IPS DF 6.9 (cell line): ENCODE measurements around the gene TNF.

Experiments used
- DNase-seq: peaks from one replicate; pipeline ENCODE4 v3.0.0-alpha.2; 2013; ENCODE audit warnings: low read depth, low spot score
- H3K27ac ChIP-seq: one replicate; pipeline ENCODE4 v1.5.1; 2013; ENCODE audit warnings: low read length, control low read depth
- H3K27me3 ChIP-seq: 2 replicates; pipeline ENCODE4 v1.6.1; 2013; ENCODE audit warnings: mild to moderate bottlenecking, low read length; ENCODE audit not compliant: control insufficient read depth, insufficient read depth
- H3K36me3 ChIP-seq: 2 replicates; pipeline ENCODE4 v1.6.1; 2013; ENCODE audit warnings: low read length; ENCODE audit not compliant: control insufficient read depth, insufficient read depth
- H3K4me1 ChIP-seq: 2 replicates; pipeline ENCODE4 v1.6.1; 2013; ENCODE audit warnings: low read length; ENCODE audit not compliant: control insufficient read depth, insufficient read depth
- H3K4me3 ChIP-seq: 2 replicates; pipeline ENCODE4 v1.5.1; 2013; ENCODE audit warnings: mild to moderate bottlenecking, low read length
- H3K9me3 ChIP-seq: 2 replicates; pipeline ENCODE4 v1.6.1; 2013; ENCODE audit warnings: low read length, inconsistent platforms; ENCODE audit not compliant: control insufficient read depth, insufficient read depth
- WGBS: extraction: QIAGEN DNeasy Blood & Tissue Kit; methylation state at CpG from one replicate; pipeline ENCODE4 v1.1.7; 2013; ENCODE audit warnings: mixed read lengths, missing lambda C conversion rate; ENCODE audit not compliant: insufficient read length, insufficient coverage; 5-methylcytosine and 5-hydroxymethylcytosine counted together

Gene TNF

DNA sequence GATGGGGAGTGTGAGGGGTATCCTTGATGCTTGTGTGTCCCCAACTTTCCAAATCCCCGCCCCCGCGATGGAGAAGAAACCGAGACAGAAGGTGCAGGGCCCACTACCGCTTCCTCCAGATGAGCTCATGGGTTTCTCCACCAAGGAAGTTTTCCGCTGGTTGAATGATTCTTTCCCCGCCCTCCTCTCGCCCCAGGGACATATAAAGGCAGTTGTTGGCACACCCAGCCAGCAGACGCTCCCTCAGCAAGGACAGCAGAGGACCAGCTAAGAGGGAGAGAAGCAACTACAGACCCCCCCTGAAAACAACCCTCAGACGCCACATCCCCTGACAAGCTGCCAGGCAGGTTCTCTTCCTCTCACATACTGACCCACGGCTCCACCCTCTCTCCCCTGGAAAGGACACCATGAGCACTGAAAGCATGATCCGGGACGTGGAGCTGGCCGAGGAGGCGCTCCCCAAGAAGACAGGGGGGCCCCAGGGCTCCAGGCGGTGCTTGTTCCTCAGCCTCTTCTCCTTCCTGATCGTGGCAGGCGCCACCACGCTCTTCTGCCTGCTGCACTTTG, at the start of gene TNF:
TSS of gene TNF (plus strand) at position 231 of the 567 bp plus-strand sequence. CDS start at position 408, 177 bp downstream.
- WGBS: no CpG with 5 or more reads among the region's 19 CpGs

DNA sequence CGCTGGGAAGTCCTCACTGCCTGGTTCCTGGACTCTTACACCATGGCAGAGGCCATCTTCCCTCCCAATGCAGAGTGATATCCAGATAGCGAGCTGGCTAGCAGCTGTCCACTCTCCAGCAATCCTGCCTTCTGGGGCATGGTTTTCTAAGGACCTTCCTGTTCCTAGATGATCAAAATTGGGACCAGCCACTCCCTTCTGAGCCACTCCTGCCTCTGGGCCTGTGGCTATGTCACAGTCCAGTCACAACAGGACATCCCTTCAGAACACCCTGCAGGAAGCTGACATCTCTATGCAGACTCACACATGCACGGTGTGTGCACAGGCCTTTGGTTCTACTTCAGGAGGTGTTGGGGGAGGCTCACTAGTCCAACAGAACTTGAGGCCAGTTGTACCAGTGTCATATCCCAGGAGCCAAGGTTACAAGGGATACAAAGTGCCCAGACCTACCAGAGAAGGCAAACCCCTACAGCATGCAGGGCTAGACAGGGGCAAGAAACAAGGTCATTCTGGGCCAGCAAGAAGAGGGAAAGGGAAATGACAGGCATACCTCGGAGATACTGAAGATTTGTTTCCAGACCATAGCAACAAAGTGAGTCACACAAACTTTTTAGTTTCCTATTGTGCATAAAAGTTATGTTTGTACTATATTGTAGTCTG, 49.3 kb upstream of the TNF start:
- no peaks in the 10 kb centered on the region for H3K9me3 ChIP-seq
- H3K36me3 ChIP-seq: peaks cover 16% of the 10 kb centered on the region
- WGBS: no CpG with 5 or more reads among the region's 4 CpGs
- no peak for DNase-seq
- no peaks in the 10 kb centered on the region for H3K27me3 ChIP-seq
- no peak overlapping the region for H3K27ac ChIP-seq
- H3K4me3 ChIP-seq: no peak overlapping the region
- H3K4me1 ChIP-seq: no peaks in the 10 kb centered on the region

More for the DNA sequence above, at the start of gene TNF:
- no peaks in the 10 kb centered on the region for H3K27me3 ChIP-seq
- H3K4me1 ChIP-seq: no peaks in the 10 kb centered on the region; the same call in 1 of the 2 replicates
- no peaks in the 10 kb centered on the region for H3K9me3 ChIP-seq
- H3K27ac ChIP-seq: no peak within 1 kb of the TSS
- DNase-seq: no peak
- H3K36me3 ChIP-seq: no peaks in the 10 kb centered on the region
- H3K4me3 ChIP-seq: no peak within 1 kb of the TSS

- Histone ChIP-seq H3K27ac (no peak overlapping the region), H3K9me3 (no peaks in the 10 kb centered on the region), H3K27me3 (no peaks in the 10 kb centered on the region), H3K4me3 (no peak overlapping the region), H3K36me3 (peaks cover 32% of the 10 kb centered on the region), H3K4me1 (no peaks in the 10 kb centered on the region)
- WGBS: no CpG with 5 or more reads among the region's 4 CpGs
- no peak for DNase-seq
These were observed 47.0 kb upstream of the TNF start for GRCh38 chr6:31528307-31528777.

- no peak for DNase-seq
- Histone ChIP-seq H3K27ac (no peak within 1 kb of the TSS), H3K36me3 (peaks cover 37% of the 10 kb centered on the region), H3K4me3 (no peak within 1 kb of the TSS), H3K9me3 (no peaks in the 10 kb centered on the region), H3K4me1 (no peaks in the 10 kb centered on the region), H3K27me3 (no peaks in the 10 kb centered on the region)
- WGBS: no CpG with 5 or more reads among the region's 7 CpGs
These were observed 46.5 kb upstream of the TNF start, which contains the start of gene MCCD1 for GRCh38 chr6:31528821-31529328. Gene MCCD1, plus strand, starts transcription at chr6:31528962. Its CDS starts 53 bp downstream, at chr6:31529015.

DNA sequence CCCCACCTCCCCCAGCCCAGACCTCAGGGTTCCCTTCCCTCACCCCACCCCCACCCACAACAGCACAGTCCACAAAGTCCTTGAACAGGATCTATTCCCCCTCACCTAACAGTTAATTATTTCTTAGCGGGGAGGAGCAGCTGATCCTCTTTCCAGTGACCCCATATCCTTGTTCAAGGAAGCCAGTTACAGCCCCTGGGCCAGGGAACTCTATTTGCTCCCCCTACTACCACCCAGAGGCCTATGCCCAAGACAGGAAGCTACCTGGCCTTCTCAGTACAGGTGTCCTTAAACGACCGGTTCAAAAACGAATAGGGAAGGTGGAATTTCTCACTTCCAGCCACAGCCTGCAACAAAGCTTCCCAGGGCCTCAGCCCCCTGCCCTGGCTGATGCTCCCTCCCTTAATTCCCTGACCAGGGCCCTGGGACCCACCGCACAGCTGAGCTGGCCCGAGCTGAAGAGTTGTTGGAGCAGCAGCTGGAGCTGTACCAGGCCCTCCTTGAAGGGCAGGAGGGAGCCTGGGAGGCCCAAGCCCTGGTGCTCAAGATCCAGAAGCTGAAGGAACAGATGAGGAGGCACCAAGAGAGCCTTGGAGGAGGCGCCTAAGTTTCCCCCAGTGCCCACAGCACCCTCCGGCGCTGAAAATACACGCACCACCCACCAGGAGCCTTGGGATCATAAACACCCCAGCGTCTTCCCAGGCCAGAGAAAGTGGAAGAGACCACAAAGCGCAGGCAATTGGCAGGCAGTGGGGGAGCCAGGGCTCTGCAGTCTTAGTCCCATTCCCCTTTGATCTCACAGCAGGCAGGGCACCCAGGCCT, 45.8 kb upstream of the TNF start:
- DNase-seq: no peak
- H3K4me3 ChIP-seq: no peak overlapping the region
- no CpG with 5 or more reads among the region's 12 CpGs for WGBS
- H3K27me3 ChIP-seq: no peaks in the 10 kb centered on the region
- peaks cover 43% of the 10 kb centered on the region for H3K36me3 ChIP-seq
- H3K4me1 ChIP-seq: no peaks in the 10 kb centered on the region
- no peak overlapping the region for H3K27ac ChIP-seq
- H3K9me3 ChIP-seq: no peaks in the 10 kb centered on the region

- no peaks in the 10 kb centered on the region for H3K4me1 ChIP-seq
- peaks cover 54% of the 10 kb centered on the region for H3K36me3 ChIP-seq
- no peaks in the 10 kb centered on the region for H3K27me3 ChIP-seq
These were observed 44.7 kb upstream of the TNF start for GRCh38 chr6:31530659-31531058.

GRCh38 chr6:31531162-31531561, 44.2 kb upstream of the TNF start:
- H3K36me3 ChIP-seq: peaks cover 59% of the 10 kb centered on the region

More at GRCh38 chr6:31530659-31531058, 44.7 kb upstream of the TNF start:
- no peak for DNase-seq
- no CpG with 5 or more reads among the region's 6 CpGs for whole genome bisulfite sequencing
- H3K9me3 ChIP-seq: no peaks in the 10 kb centered on the region
- H3K27ac ChIP-seq: no peak overlapping the region
- no peak overlapping the region for H3K4me3 ChIP-seq

GRCh38 chr6:31531771-31532643, 43.4 kb upstream of the TNF start:
- Histone ChIP-seq H3K36me3 (peaks cover 66% of the 10 kb centered on the region), H3K4me3 (no peak overlapping the region), H3K27me3 (no peaks in the 10 kb centered on the region), H3K9me3 (no peaks in the 10 kb centered on the region), H3K4me1 (no peaks in the 10 kb centered on the region), H3K27ac (no peak overlapping the region)
- no CpG with 5 or more reads among the region's 9 CpGs for WGBS
- DNase-seq: no peak

More at GRCh38 chr6:31531162-31531561, 44.2 kb upstream of the TNF start:
- no peaks in the 10 kb centered on the region for H3K4me1 ChIP-seq
- no peaks in the 10 kb centered on the region for H3K9me3 ChIP-seq
- WGBS: no CpG with 5 or more reads among the region's 7 CpGs
- H3K4me3 ChIP-seq: no peak overlapping the region
- DNase-seq: no peak
- H3K27me3 ChIP-seq: no peaks in the 10 kb centered on the region
- H3K27ac ChIP-seq: no peak overlapping the region

DNA sequence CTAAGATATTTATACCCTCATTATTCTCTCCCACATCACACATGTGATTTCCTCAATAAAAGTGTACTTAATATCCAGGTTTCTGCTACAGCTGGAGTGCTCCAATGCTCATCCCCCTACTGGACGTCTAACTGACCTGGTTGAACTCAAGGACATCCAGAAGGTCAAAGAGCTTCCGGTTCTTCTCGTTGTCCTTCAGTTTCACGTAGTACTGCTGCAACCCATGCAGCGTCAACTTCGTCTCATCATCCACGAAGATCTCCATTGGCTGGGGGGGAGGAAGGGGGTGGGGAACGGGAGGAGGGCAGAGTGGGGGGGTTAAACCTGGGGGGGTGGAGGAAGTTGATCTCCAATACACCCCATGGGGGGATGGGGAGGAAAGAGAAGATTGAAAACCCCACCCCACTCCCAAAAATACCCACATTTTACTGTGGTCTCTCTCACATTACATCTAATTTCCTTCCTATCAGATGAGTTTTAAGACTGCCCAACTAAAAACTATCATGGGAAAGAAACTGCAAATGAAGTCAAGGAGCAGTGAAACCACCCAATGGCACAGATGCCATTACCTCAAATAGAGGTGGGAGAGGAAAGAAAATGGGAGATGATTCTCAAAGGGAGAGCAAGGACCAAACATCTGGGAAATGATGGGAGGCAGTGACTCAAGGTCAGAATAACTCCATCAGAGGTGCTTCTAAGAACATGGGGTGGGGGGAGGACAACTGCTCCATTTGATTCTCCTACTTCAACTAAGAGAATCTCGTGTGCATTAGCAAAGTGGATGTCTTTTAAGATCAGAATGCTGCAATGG, 42.5 kb upstream of the TNF start:
- H3K27ac ChIP-seq: no peak overlapping the region
- H3K36me3 ChIP-seq: peaks cover 69% of the 10 kb centered on the region

More for the DNA sequence above, 42.5 kb upstream of the TNF start:
- Histone ChIP-seq H3K4me1 (no peaks in the 10 kb centered on the region), H3K27me3 (no peaks in the 10 kb centered on the region), H3K9me3 (no peaks in the 10 kb centered on the region), H3K4me3 (no peak overlapping the region)
- no CpG with 5 or more reads among the region's 9 CpGs for WGBS
- DNase-seq: no peak
